SU-DHL-6 (cell line): ENCODE results near the gene GNB2.
A peak's percentile ranks its signal among the peaks of the same experiment; 100 is the strongest.

Experiments
- H2AFZ ChIP-seq: fragments of 200-600 bp; sonication (generic); 2 replicates; pipeline ENCODE4 v1.6.1; 2014; ENCODE audit warnings: low read depth, mild to moderate bottlenecking, moderate library complexity, mixed read lengths, antibody characterized with exemption, low read length; ENCODE audit not compliant: severe bottlenecking
- H3F3A ChIP-seq: fragments of 200-600 bp; shearing (Covaris generic); 2 replicates; pipeline ENCODE4 v1.6.0; 2016; ENCODE audit warnings: antibody characterized with exemption, mild to moderate bottlenecking; ENCODE audit not compliant: insufficient read depth
- H3K27ac ChIP-seq: fragments of 200-600 bp; sonication (generic); 2 replicates; pipeline ENCODE4 v1.5.1; 2016; ENCODE audit warnings: low read depth, mild to moderate bottlenecking, low read length, moderate library complexity, mixed read lengths
- H3K27me3 ChIP-seq: fragments of 200-600 bp; sonication (generic), shearing (Covaris generic); 2 replicates; pipeline ENCODE4 v1.6.0; 2014; ENCODE audit warnings: mild to moderate bottlenecking, low read length
- H3K36me3 ChIP-seq: fragments of 200-600 bp; sonication (generic); 2 replicates; pipeline ENCODE4 v1.6.1; 2014; ENCODE audit warnings: mild to moderate bottlenecking, low read length, mixed read lengths
- H3K4me2 ChIP-seq: fragments of 300-600, 200-600 bp; shearing (Covaris generic), sonication (generic); 2 replicates; pipeline ENCODE4 v1.6.0; 2014; ENCODE audit warnings: low read length, low read depth, mild to moderate bottlenecking; ENCODE audit not compliant: poor library complexity, severe bottlenecking
- H3K4me3 ChIP-seq: fragments of 200-600 bp; sonication (generic); 2 replicates; pipeline ENCODE4 v1.5.1; 2014; ENCODE audit warnings: antibody characterized with exemption, low read length, mild to moderate bottlenecking, mixed read lengths; ENCODE audit not compliant: insufficient read depth, poor library complexity, severe bottlenecking
- H3K79me2 ChIP-seq: fragments of 200-600 bp; sonication (generic); 2 replicates; pipeline ENCODE4 v1.6.1; 2014; ENCODE audit warnings: mild to moderate bottlenecking, low read length, moderate library complexity; ENCODE audit not compliant: insufficient read depth
- H3K9ac ChIP-seq: fragments of 200-600 bp; sonication (generic); 2 replicates; pipeline ENCODE4 v1.7.0; 2014; ENCODE audit warnings: mild to moderate bottlenecking, low read length
- H3K9me2 ChIP-seq: fragments of 200-600 bp; sonication (generic); replicated peaks from 2 replicates; pipeline ENCODE4 v1.6.1; 2014; ENCODE audit warnings: low read length; ENCODE audit not compliant: insufficient read depth
- H3K9me3 ChIP-seq: fragments of 200-600 bp; sonication (generic); 2 replicates; pipeline ENCODE4 v1.6.1; 2014; ENCODE audit warnings: low read length, mixed read lengths; ENCODE audit not compliant: insufficient read depth
- H4K20me1 ChIP-seq: fragments of 200-600 bp; sonication (generic); 2 replicates; pipeline ENCODE4 v1.6.1; 2014; ENCODE audit warnings: low read depth, mild to moderate bottlenecking, antibody characterized with exemption, low read length, moderate library complexity, mixed read lengths
- EZH2phosphoT487 ChIP-seq: fragments of 200-600 bp; sonication (generic), shearing (Covaris generic); conservative IDR thresholded peaks from 2 replicates; pipeline ENCODE4 v1.6.1; 2018; ENCODE audit warnings: mild to moderate bottlenecking, antibody characterized with exemption, low read length, moderate library complexity, mixed read lengths
- TF ChIP-seq, protein P1 (sequence below): fragments of 200-600 bp; sonication (generic); IDR thresholded peaks from one replicate; pipeline ENCODE4 v1.5.1; 2017; ENCODE audit warnings: antibody characterized with exemption, mild to moderate bottlenecking, low read length, moderate library complexity; ENCODE audit not compliant: insufficient read depth, poor library complexity, severe bottlenecking

GNB2 gene

DNA sequence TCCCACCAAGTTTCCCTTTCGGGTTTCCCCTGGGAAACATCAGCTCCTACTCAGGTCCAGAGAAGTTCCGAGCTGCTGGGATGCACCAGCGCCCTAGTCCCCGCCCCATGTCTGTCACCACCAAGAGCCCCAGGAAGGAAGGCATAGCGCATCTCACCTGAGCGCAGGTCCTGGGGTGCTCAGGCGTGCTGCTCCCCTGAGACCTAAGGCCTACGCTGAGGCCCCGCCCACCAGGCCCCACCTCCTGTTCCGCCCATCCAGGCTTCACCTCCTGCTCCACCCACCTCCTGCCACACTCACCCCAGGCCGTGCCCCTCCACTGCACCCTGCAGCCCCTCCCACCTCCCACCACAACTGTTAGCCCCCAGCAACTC lies 31.0 kb upstream of the GNB2 start:
- Histone ChIP-seq H3K27me3 (no peaks in the 10 kb centered on the region), H3K4me3 (no peak overlapping the region), H2AFZ (no peak overlapping the region), H3K27ac (no peak overlapping the region), H3K4me2 (peak overlapping the region; percentile 28), H3K36me3 (no peaks in the 10 kb centered on the region), H3K79me2 (no peaks in the 10 kb centered on the region), H3F3A (no peaks in the 10 kb centered on the region), H4K20me1 (no peaks in the 10 kb centered on the region), H3K9me3 (no peaks in the 10 kb centered on the region), H3K9me2 (no peaks in the 10 kb centered on the region), H3K9ac (no peak overlapping the region)
- TF ChIP-seq, protein P1, sequence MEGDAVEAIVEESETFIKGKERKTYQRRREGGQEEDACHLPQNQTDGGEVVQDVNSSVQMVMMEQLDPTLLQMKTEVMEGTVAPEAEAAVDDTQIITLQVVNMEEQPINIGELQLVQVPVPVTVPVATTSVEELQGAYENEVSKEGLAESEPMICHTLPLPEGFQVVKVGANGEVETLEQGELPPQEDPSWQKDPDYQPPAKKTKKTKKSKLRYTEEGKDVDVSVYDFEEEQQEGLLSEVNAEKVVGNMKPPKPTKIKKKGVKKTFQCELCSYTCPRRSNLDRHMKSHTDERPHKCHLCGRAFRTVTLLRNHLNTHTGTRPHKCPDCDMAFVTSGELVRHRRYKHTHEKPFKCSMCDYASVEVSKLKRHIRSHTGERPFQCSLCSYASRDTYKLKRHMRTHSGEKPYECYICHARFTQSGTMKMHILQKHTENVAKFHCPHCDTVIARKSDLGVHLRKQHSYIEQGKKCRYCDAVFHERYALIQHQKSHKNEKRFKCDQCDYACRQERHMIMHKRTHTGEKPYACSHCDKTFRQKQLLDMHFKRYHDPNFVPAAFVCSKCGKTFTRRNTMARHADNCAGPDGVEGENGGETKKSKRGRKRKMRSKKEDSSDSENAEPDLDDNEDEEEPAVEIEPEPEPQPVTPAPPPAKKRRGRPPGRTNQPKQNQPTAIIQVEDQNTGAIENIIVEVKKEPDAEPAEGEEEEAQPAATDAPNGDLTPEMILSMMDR, result no peak
- no peak for TF ChIP-seq EZH2phosphoT487

DNA sequence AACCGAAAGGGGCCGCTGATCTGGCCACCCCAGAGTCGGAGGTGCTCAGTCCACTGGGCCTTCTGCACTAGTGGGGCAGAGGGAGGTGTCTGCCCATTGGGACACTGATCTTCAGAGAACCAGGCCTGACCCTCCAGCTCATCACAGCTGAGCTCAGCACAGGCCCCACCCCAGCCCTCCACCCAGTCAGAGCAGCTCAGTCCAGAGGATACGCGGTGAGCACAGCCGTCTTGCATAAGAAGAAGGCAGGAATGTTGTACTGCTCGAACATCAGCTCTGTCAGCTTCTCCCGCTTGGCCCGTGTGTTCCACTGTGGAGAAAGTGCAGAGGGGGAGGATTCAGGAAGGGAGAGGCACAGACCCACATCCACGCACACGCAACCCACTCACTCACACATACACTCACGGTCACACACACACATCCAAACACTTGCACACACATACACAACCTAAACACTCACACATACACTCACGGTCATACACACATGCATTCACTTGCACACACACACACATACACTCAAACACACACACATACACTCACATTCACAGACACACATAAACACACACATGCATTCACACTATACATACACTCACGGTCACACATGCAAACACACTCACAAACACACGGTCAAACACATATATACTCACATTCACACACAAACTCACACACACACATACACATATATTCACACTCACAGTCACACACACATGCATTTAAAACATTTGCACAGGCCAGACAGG lies 23.5 kb upstream of the GNB2 start:
- H2AFZ ChIP-seq, result no peak overlapping the region
- no peak overlapping the region for H3K4me2 ChIP-seq

DNA sequence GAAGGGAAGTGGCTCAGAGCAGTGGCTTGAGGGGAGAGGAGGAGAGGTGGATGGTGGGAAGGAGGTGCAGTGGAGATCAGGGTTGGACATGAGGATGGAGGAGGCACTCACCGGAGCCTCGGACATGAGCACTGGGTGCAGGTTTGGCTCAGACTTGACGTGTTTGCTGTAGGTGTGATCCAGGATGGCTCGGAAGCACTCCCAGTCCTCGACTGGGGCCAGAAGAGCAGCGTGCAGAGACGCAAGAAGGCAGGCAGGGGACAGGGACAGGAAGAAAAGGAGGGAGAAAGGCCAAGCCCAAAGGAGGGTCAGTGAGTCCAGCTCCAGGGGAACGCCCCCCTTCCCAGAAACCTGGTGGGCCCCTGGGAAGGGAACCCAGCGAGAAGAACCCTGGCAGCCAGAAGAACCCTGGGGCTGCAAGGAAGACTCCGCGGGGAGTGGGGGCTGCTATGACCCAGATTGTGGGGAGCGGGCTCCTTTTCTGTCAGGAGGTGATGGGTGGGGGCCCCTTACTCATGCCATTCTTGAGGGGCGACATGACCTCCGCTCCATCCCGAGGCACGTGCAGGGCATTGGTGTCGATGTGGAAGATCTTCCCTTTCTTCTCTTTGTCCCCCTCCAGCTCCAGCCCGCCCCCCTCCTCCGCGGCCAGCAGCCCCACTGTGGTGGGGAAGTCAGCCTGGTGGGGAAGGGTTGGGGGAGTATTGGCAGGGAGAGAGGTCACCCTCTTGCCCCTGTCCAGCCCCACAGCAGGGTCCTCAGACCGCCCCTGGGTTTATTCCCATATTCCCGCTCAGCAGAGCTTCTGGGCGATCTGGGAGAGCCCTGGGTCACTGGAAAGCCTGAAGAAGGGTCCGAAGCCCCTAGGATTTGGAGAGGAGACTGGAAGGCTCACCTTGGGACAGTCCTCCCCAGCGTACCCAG lies 18.4 kb upstream of the GNB2 start:
- Histone ChIP-seq H3K4me3 (no peak overlapping the region), H3K27me3 (peaks cover 3% of the 10 kb centered on the region; the same call in 1 of the 2 replicates), H3K27ac (no peak overlapping the region), H3K79me2 (no peaks in the 10 kb centered on the region), H3K9me2 (no peaks in the 10 kb centered on the region), H3K9ac (no peak overlapping the region), H2AFZ (no peak overlapping the region), H3K4me2 (no peak overlapping the region), H3K36me3 (no peaks in the 10 kb centered on the region), H3F3A (no peaks in the 10 kb centered on the region), H4K20me1 (no peaks in the 10 kb centered on the region), H3K9me3 (no peaks in the 10 kb centered on the region)
- TF ChIP-seq, protein P1, result no peak
- TF ChIP-seq EZH2phosphoT487, result no peak

More for the DNA sequence above, 23.5 kb upstream of the GNB2 start:
- H4K20me1 ChIP-seq, result no peaks in the 10 kb centered on the region
- no peak for TF ChIP-seq EZH2phosphoT487
- TF ChIP-seq, protein P1, result no peak
- H3K27ac ChIP-seq, result no peak overlapping the region
- H3K79me2 ChIP-seq, result no peaks in the 10 kb centered on the region
- no peaks in the 10 kb centered on the region for H3K9me2 ChIP-seq
- H3K36me3 ChIP-seq, result no peaks in the 10 kb centered on the region
- H3K9ac ChIP-seq, result no peak overlapping the region
- H3F3A ChIP-seq, result no peaks in the 10 kb centered on the region
- no peaks in the 10 kb centered on the region for H3K9me3 ChIP-seq
- H3K27me3 ChIP-seq, result peaks cover 3% of the 10 kb centered on the region; the same call in 1 of the 2 replicates
- H3K4me3 ChIP-seq, result no peak overlapping the region
